SK-N-SH (cell line): Measurements from ENCODE around the gene SLC45A1. TPM values are rescaled to one million over a fixed set of nuclear protein-coding genes. Genes with fewer than 3 reads are reported as not detected.

Experiments used
- CTCF ChIA-PET: fragments of 300-600, 350-600 bp; formaldehyde crosslinking; extraction: SDS; loops from one replicate; lab custom pipeline; 2021; lab: Yijun Ruan, JAX
- POLR2A ChIA-PET: fragments of 350-600 bp; sonication (Branson Sonifier 250); formaldehyde crosslinking; extraction: SDS; loops from one replicate; lab custom pipeline; 2020; ENCODE audit warnings: antibody characterized with exemption, inconsistent platforms; lab: Yijun Ruan, JAX
- DNase-seq: peaks from one replicate; pipeline ENCODE4 v3.0.0; 2012
- H2AFZ ChIP-seq: fragments of 200-600 bp; sonication (generic); 2 replicates; pipeline ENCODE4 v1.8.1; 2016; ENCODE audit warnings: antibody characterized with exemption, mild to moderate bottlenecking, low read depth
- H3F3A ChIP-seq: fragments of 200-600 bp; sonication (generic); replicated peaks from 2 replicates; pipeline ENCODE3; 2016; ENCODE audit warnings: antibody characterized with exemption, mild to moderate bottlenecking; ENCODE audit not compliant: insufficient read depth
- H3K27ac ChIP-seq, 2 experiments: fragments of 200-500 bp in 1 of 2; fragments of 200-600 bp in 1 of 2; sonication (Bioruptor generic) in 1 of 2; sonication (generic), shearing (Covaris generic) in 1 of 2; 2 replicates each; pipeline versions ENCODE4 v1.5.1 to v1.6.1; 2014 to 2016; ENCODE audit warnings: low read depth in 2 of 2, inconsistent platforms in 1 of 2, low read length in 1 of 2, mild to moderate bottlenecking in 1 of 2, mixed read lengths in 1 of 2
- H3K27me3 ChIP-seq: fragments of 200-600 bp; sonication (generic), shearing (Covaris generic); 2 replicates; pipeline ENCODE4 v1.6.1; 2016; ENCODE audit warnings: mixed run types; ENCODE audit not compliant: insufficient read depth
- H3K36me3 ChIP-seq, 2 experiments: fragments of 200-500 bp in 1 of 2; fragments of 200-600 bp in 1 of 2; sonication (Bioruptor generic) in 1 of 2; sonication (generic) in 1 of 2; replicated peaks in 1 of 2; 2 replicates each; pipeline versions ENCODE3 to v1.5.1; 2014 to 2016; ENCODE audit warnings: low read length in 1 of 2, mild to moderate bottlenecking in 1 of 2; ENCODE audit not compliant: insufficient read depth in 2 of 2, control insufficient read depth in 1 of 2
- H3K4me1 ChIP-seq, 2 experiments: fragments of 200-500 bp in 1 of 2; fragments of 200-600 bp in 1 of 2; sonication (Bioruptor generic) in 1 of 2; sonication (generic), shearing (Covaris generic) in 1 of 2; 2 replicates each; pipeline versions ENCODE4 v1.5.1 to v1.6.1; 2014 to 2016; ENCODE audit warnings: low read depth in 1 of 2, low read length in 1 of 2, mixed run types in 1 of 2; ENCODE audit not compliant: insufficient read depth in 2 of 2, control insufficient read depth in 1 of 2
- H3K4me2 ChIP-seq: fragments of 200-600 bp; sonication (generic), shearing (Covaris generic); 2 replicates; pipeline ENCODE4 v1.6.1; 2017; ENCODE audit warnings: mixed run types
- H3K4me3 ChIP-seq, 2 experiments: fragments of 200-500 bp in 1 of 2; fragments of 200-600 bp in 1 of 2; sonication (Bioruptor generic) in 1 of 2; sonication (generic), shearing (Covaris generic) in 1 of 2; 2 replicates each; pipeline versions ENCODE4 v1.5.1 to v1.8.1; 2014 to 2016; ENCODE audit warnings: low read depth in 2 of 2, inconsistent platforms in 1 of 2, low read length in 1 of 2, mild to moderate bottlenecking in 1 of 2, mixed read lengths in 1 of 2, moderate library complexity in 1 of 2
- H3K79me2 ChIP-seq: fragments of 200-600 bp; sonication (generic); 2 replicates; pipeline ENCODE4 v1.8.1; 2017; ENCODE audit warnings: mild to moderate bottlenecking; ENCODE audit not compliant: insufficient read depth
- H3K9ac ChIP-seq: fragments of 200-600 bp; sonication (generic); 2 replicates; pipeline ENCODE4 v1.6.1; 2017; ENCODE audit warnings: mixed run types
- H3K9me2 ChIP-seq: fragments of 200-600 bp; sonication (generic); 2 replicates; pipeline ENCODE4 v1.6.1; 2017; ENCODE audit warnings: mixed run types
- H3K9me3 ChIP-seq: fragments of 200-600 bp; sonication (generic); 2 replicates; pipeline ENCODE4 v1.6.1; 2017; ENCODE audit warnings: mixed run types, mild to moderate bottlenecking, moderate library complexity
- H4K20me1 ChIP-seq: fragments of 200-600 bp; sonication (generic); 2 replicates; pipeline ENCODE4 v1.6.1; 2017; ENCODE audit warnings: mild to moderate bottlenecking, mixed run types; ENCODE audit not compliant: insufficient read depth
- ELF1 ChIP-seq: IDR thresholded peaks from 2 replicates; pipeline ENCODE4 v1.4.0; 2012
- EZH2phosphoT487 ChIP-seq: fragments of 200-600 bp; sonication (generic); IDR thresholded peaks from 2 replicates; pipeline ENCODE4 v1.6.1; 2017; ENCODE audit warnings: low read depth, mixed run types, mild to moderate bottlenecking, antibody characterized with exemption, moderate library complexity, borderline replicate concordance
- GATA2 ChIP-seq: sonication (generic); formaldehyde crosslinking; IDR thresholded peaks from 2 replicates; pipeline ENCODE4 v1.5.0; 2020; ENCODE audit warnings: mild to moderate bottlenecking, missing genetic modification reagents
- JUND ChIP-seq: IDR thresholded peaks from 2 replicates; pipeline ENCODE4 v1.4.0; 2012
- MEF2A ChIP-seq: IDR thresholded peaks from 2 replicates; pipeline ENCODE4 v1.4.0; 2012; ENCODE audit warnings: low read depth, borderline replicate concordance
- NFIC ChIP-seq: IDR thresholded peaks from 2 replicates; pipeline ENCODE4 v1.4.0; 2012; ENCODE audit warnings: borderline replicate concordance
- POLR2AphosphoS5 ChIP-seq: IDR thresholded peaks from 2 replicates; pipeline ENCODE4 v1.6.1; 2012; ENCODE audit warnings: low read depth, low read length
- RAD21 ChIP-seq: IDR thresholded peaks from 2 replicates; pipeline ENCODE4 v1.6.1; 2012; ENCODE audit warnings: mild to moderate bottlenecking, low read length
- SMC3 ChIP-seq: IDR thresholded peaks from 2 replicates; pipeline ENCODE4 v1.6.1; 2012; ENCODE audit warnings: low read depth, low read length, improper control_type of control experiment
- TAF1 ChIP-seq: IDR thresholded peaks from 2 replicates; pipeline ENCODE4 v1.6.1; 2012; ENCODE audit warnings: low read depth, mild to moderate bottlenecking, low read length, moderate library complexity, borderline replicate concordance
- TCF12 ChIP-seq: IDR thresholded peaks from 2 replicates; pipeline ENCODE4 v1.4.0; 2012
- TEAD4 ChIP-seq: IDR thresholded peaks from 2 replicates; pipeline ENCODE4 v1.4.0; 2012; ENCODE audit warnings: mild to moderate bottlenecking, borderline replicate concordance; ENCODE audit not compliant: insufficient read depth
- YY1 ChIP-seq: IDR thresholded peaks from 2 replicates; pipeline ENCODE4 v1.4.0; 2012; ENCODE audit warnings: low read depth, mild to moderate bottlenecking
- WGBS: methylation state at CpG from one replicate; pipeline ENCODE4 v1.1.6; 2017; ENCODE audit warnings: low lambda C conversion rate; 5-methylcytosine and 5-hydroxymethylcytosine counted together
- polyA plus RNA-seq, 3 experiments: library from polyadenylated mRNA; depleted of rRNA; stranded (reverse); fragments of >200 nt; gene quantifications; 2 replicates each; pipeline ENCODE4 v1.2.3, GENCODE V29; 2012
- TF ChIP-seq, protein P1 (sequence below): IDR thresholded peaks from 2 replicates; pipeline ENCODE4; 2012
- TF ChIP-seq, protein P2 (sequence below): IDR thresholded peaks from 2 replicates; pipeline ENCODE4 v1.6.1; 2012; ENCODE audit warnings: mild to moderate bottlenecking, low read depth, low read length, moderate library complexity
- TF ChIP-seq, protein P3 (sequence below): IDR thresholded peaks from 2 replicates; pipeline ENCODE4 v1.4.0; 2012; ENCODE audit warnings: low read depth, borderline replicate concordance
- TF ChIP-seq, protein P4 (sequence below): fragments of 200-600 bp; sonication (generic); IDR thresholded peaks from 2 replicates; pipeline ENCODE4 v1.6.1; 2017; ENCODE audit warnings: antibody characterized with exemption, mild to moderate bottlenecking, moderate library complexity

SLC45A1 gene
- polyA plus RNA-seq, 1 of the 3 experiments (the other 2 are of a cell fraction), result 2.5 TPM

DNA sequence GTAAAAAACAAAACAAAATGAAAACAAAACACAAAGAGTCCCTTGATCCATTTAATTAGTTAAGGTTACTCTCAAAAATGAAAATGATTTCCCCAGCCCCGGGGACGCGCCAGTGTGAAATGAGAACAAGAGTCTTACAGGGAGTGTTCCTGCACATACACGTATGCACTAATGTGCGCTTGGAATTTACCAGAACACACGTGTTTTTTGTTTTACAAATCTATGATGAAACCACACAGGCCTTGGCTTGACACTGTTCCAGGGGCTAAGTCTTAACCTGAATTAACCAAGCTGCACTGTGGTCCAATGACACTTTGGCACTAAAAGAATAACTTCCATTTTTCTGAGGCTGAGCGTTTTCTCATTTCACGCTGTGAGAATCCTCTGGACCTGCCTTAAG, 63.7 kb downstream of the SLC45A1 start (continued):
- TF ChIP-seq JUND (no peak), SMC3 (no peak)

DNA sequence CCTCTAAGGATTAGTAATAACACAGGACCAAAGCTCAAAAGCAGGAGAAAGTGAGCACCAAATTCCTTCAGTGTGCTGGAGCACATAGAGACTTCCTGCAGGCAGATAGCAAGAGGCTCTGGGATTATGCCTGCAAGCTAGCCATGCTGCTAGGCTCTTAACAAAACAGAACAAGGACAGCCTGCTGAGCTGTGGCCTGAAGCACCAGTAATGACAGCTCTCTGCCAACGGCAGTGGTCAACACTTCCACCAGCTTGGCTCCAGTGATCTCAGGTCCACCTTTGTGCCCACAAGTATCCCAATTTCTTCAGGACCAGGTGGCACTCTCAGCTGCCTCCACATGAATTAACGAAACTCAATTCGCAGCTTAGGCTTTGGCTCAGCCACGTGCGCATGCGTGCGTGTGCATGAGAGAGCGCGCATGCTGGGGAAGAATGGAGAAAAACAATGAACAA, 64.2 kb downstream of the SLC45A1 start:
- no peak for DNase-seq
- H3K9ac ChIP-seq, result no peak overlapping the region
- ChIA-PET CTCF (interaction anchor here (0.6 to 1.5 kb wide), 3 partner anchors 22 to 68 kb away, joined by 3 to 4 read pairs (median 3); no protein-coding TSS in a partner anchor), POLR2A (no interaction called here)
- H2AFZ ChIP-seq, result no peak overlapping the region
- H3K4me2 ChIP-seq, result no peak overlapping the region
- H3K79me2 ChIP-seq, result peaks cover 82% of the 10 kb centered on the region
- WGBS, result 92% methylated on average over 9 of the region's 9 CpGs
- no peak overlapping the region; a peak in 1 of 4 replicates for H3K27ac ChIP-seq
- H3K27me3 ChIP-seq, result no peaks in the 10 kb centered on the region
- H3K4me3 ChIP-seq, result no peak overlapping the region
- TF ChIP-seq RAD21, result no peak
- no peak for TF ChIP-seq ELF1
- no peak for TF ChIP-seq NFIC
- TF ChIP-seq, protein P1, sequence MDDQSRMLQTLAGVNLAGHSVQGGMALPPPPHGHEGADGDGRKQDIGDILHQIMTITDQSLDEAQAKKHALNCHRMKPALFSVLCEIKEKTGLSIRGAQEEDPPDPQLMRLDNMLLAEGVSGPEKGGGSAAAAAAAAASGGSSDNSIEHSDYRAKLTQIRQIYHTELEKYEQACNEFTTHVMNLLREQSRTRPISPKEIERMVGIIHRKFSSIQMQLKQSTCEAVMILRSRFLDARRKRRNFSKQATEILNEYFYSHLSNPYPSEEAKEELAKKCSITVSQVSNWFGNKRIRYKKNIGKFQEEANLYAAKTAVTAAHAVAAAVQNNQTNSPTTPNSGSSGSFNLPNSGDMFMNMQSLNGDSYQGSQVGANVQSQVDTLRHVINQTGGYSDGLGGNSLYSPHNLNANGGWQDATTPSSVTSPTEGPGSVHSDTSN, result no peak
- H4K20me1 ChIP-seq, result peaks cover 52% of the 10 kb centered on the region
- H3K4me1 ChIP-seq, result peaks cover 14 to 26% of the 10 kb centered on the region in 2 experiments; a peak in 2 of 4 replicates
- H3F3A ChIP-seq, result peaks cover 8% of the 10 kb centered on the region
- no peaks in the 10 kb centered on the region for H3K9me3 ChIP-seq
- peaks cover 0 to 20% of the 10 kb centered on the region in 2 experiments for H3K36me3 ChIP-seq
- no peaks in the 10 kb centered on the region for H3K9me2 ChIP-seq

DNA sequence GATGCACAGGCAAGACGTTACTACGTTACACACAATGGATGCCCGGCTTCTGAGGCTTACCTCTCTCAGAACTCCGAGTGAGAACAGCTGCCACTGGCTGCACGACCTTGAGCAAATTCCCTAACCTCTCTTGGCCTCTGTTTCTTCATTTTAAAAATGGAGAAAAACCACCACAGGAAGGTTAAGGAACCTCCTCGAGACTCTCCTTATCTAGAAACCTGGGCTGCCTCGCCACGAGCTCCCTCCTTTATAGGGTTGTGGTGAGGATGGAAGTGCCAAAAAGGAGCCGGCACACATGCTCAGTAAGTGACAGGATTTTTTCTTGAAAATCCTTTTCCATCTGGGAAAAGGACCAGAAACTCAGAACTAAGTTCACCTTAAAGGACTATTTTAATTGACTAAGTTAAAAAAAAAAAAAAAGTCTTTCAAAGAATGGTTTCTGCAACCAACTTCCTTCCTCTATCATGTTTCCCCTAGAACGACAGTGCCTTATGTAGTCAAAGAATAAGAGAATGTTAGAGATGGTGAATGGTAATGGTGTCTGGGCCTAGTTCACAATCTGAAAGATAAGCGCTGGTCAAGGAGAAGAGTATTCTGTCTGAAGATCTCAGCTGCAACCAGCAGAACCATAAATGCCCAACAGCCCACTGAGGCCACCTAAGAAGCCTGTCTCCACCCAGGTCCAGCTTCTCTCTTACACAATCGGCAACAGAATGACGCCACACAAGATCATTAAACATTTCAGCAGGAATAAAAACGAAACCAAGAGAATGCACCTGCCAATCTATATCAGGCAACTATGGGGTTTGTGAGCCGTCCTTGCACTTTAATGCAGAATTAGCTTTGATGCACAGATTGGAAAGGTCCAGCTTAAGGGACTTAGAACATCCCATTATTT, 64.9 kb downstream of the SLC45A1 start:
- Histone ChIP-seq H3K79me2 (peaks cover 83% of the 10 kb centered on the region), H4K20me1 (peaks cover 48% of the 10 kb centered on the region), H3K4me2 (no peak overlapping the region), H3K27ac (no peak overlapping the region), H3K36me3 (peaks cover 3 to 23% of the 10 kb centered on the region in 2 experiments), H3K4me3 (no peak overlapping the region), H3K9ac (no peak overlapping the region), H3K9me2 (no peaks in the 10 kb centered on the region), H3K4me1 (peaks cover 14 to 26% of the 10 kb centered on the region in 2 experiments; a peak in 2 of 4 replicates), H3F3A (peaks cover 13% of the 10 kb centered on the region), H3K27me3 (no peaks in the 10 kb centered on the region), H2AFZ (no peak overlapping the region), H3K9me3 (no peaks in the 10 kb centered on the region)
- DNase-seq, result no peak
- ChIA-PET POLR2A (interaction anchor here (0.7 kb wide), 1 partner anchor 465 kb away, joined by 4 read pairs; no protein-coding TSS in a partner anchor), CTCF (interaction anchor here (0.6 to 1.5 kb wide), 3 partner anchors 23 to 69 kb away, joined by 3 to 4 read pairs (median 3); no protein-coding TSS in a partner anchor)
- WGBS, result 95% methylated on average over 15 of the region's 15 CpGs
- TF ChIP-seq TAF1 (no peak), YY1 (no peak), POLR2AphosphoS5 (no peak), TEAD4 (no peak), EZH2phosphoT487 (no peak), GATA2 (CRISPR knock-in tag) (no peak), NFIC (no peak), TCF12 (no peak), MEF2A (no peak)
- TF ChIP-seq, protein P2, sequence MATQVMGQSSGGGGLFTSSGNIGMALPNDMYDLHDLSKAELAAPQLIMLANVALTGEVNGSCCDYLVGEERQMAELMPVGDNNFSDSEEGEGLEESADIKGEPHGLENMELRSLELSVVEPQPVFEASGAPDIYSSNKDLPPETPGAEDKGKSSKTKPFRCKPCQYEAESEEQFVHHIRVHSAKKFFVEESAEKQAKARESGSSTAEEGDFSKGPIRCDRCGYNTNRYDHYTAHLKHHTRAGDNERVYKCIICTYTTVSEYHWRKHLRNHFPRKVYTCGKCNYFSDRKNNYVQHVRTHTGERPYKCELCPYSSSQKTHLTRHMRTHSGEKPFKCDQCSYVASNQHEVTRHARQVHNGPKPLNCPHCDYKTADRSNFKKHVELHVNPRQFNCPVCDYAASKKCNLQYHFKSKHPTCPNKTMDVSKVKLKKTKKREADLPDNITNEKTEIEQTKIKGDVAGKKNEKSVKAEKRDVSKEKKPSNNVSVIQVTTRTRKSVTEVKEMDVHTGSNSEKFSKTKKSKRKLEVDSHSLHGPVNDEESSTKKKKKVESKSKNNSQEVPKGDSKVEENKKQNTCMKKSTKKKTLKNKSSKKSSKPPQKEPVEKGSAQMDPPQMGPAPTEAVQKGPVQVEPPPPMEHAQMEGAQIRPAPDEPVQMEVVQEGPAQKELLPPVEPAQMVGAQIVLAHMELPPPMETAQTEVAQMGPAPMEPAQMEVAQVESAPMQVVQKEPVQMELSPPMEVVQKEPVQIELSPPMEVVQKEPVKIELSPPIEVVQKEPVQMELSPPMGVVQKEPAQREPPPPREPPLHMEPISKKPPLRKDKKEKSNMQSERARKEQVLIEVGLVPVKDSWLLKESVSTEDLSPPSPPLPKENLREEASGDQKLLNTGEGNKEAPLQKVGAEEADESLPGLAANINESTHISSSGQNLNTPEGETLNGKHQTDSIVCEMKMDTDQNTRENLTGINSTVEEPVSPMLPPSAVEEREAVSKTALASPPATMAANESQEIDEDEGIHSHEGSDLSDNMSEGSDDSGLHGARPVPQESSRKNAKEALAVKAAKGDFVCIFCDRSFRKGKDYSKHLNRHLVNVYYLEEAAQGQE, result no peak
- TF ChIP-seq, protein P3, sequence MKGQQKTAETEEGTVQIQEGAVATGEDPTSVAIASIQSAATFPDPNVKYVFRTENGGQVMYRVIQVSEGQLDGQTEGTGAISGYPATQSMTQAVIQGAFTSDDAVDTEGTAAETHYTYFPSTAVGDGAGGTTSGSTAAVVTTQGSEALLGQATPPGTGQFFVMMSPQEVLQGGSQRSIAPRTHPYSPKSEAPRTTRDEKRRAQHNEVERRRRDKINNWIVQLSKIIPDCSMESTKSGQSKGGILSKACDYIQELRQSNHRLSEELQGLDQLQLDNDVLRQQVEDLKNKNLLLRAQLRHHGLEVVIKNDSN, result no peak
- TF ChIP-seq, protein P4, sequence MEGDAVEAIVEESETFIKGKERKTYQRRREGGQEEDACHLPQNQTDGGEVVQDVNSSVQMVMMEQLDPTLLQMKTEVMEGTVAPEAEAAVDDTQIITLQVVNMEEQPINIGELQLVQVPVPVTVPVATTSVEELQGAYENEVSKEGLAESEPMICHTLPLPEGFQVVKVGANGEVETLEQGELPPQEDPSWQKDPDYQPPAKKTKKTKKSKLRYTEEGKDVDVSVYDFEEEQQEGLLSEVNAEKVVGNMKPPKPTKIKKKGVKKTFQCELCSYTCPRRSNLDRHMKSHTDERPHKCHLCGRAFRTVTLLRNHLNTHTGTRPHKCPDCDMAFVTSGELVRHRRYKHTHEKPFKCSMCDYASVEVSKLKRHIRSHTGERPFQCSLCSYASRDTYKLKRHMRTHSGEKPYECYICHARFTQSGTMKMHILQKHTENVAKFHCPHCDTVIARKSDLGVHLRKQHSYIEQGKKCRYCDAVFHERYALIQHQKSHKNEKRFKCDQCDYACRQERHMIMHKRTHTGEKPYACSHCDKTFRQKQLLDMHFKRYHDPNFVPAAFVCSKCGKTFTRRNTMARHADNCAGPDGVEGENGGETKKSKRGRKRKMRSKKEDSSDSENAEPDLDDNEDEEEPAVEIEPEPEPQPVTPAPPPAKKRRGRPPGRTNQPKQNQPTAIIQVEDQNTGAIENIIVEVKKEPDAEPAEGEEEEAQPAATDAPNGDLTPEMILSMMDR, result no peak
